Measurements from ENCODE around the gene LCN12.

Gene LCN12

GRCh38 chr9:136955943-136956335 lies 3.9 kb downstream of the LCN12 start:
- no peaks in the 10 kb centered on the region for H3K79me2 ChIP-seq (ENCODE audit: control insufficient read depth, low read length)
- TF ChIP-seq EZH2phosphoT487 (IDR thresholded peaks at IDR 0.05; ENCODE audit: borderline replicate concordance, low read length) = no peak
- TF ChIP-seq, protein P1, sequence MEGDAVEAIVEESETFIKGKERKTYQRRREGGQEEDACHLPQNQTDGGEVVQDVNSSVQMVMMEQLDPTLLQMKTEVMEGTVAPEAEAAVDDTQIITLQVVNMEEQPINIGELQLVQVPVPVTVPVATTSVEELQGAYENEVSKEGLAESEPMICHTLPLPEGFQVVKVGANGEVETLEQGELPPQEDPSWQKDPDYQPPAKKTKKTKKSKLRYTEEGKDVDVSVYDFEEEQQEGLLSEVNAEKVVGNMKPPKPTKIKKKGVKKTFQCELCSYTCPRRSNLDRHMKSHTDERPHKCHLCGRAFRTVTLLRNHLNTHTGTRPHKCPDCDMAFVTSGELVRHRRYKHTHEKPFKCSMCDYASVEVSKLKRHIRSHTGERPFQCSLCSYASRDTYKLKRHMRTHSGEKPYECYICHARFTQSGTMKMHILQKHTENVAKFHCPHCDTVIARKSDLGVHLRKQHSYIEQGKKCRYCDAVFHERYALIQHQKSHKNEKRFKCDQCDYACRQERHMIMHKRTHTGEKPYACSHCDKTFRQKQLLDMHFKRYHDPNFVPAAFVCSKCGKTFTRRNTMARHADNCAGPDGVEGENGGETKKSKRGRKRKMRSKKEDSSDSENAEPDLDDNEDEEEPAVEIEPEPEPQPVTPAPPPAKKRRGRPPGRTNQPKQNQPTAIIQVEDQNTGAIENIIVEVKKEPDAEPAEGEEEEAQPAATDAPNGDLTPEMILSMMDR (IDR thresholded peaks at IDR 0.05; ENCODE audit: low read depth, low read length, poor library complexity, severe bottlenecking) = no peak
- H3K4me3 ChIP-seq (ENCODE audit: low read length) = no peak overlapping the region

GRCh38 chr9:136956604-136957003 lies 4.5 kb downstream of the LCN12 start:
- Histone ChIP-seq H3K27me3 (ENCODE audit: control insufficient read depth, low read length) (no peaks in the 10 kb centered on the region), H3K79me2 (ENCODE audit: control insufficient read depth, low read length) (no peaks in the 10 kb centered on the region), H3K9me2 (replicated peaks; ENCODE audit: control insufficient read depth, low read length) (no peaks in the 10 kb centered on the region), H3K4me1 (ENCODE audit: control insufficient read depth, low read length) (no peaks in the 10 kb centered on the region), H3K27ac (ENCODE audit: low read depth, low read length) (no peak overlapping the region), H3K4me3 (ENCODE audit: low read length) (no peak overlapping the region), H4K20me1 (ENCODE audit: control insufficient read depth, insufficient read depth, low read depth, low read length) (no peaks in the 10 kb centered on the region), H3K4me2 (ENCODE audit: low read length) (no peak overlapping the region), H3F3A (ENCODE audit: control insufficient read depth, insufficient read depth) (no peaks in the 10 kb centered on the region), H3K36me3 (ENCODE audit: control insufficient read depth, low read length) (no peaks in the 10 kb centered on the region), H3K9me3 (ENCODE audit: control insufficient read depth, insufficient read depth, low read length) (no peaks in the 10 kb centered on the region)
- TF ChIP-seq, protein P1 (IDR thresholded peaks at IDR 0.05; ENCODE audit: low read depth, low read length, poor library complexity, severe bottlenecking) = no peak
- TF ChIP-seq EZH2phosphoT487 (IDR thresholded peaks at IDR 0.05; ENCODE audit: borderline replicate concordance, low read length) = no peak

More at GRCh38 chr9:136955943-136956335, 3.9 kb downstream of the LCN12 start:
- Histone ChIP-seq H3K4me2 (ENCODE audit: low read length) (no peak overlapping the region), H4K20me1 (ENCODE audit: control insufficient read depth, insufficient read depth, low read depth, low read length) (no peaks in the 10 kb centered on the region), H3K9me2 (replicated peaks; ENCODE audit: control insufficient read depth, low read length) (no peaks in the 10 kb centered on the region), H3K27ac (ENCODE audit: low read depth, low read length) (no peak overlapping the region), H3K9me3 (ENCODE audit: control insufficient read depth, insufficient read depth, low read length) (no peaks in the 10 kb centered on the region), H3K4me1 (ENCODE audit: control insufficient read depth, low read length) (no peaks in the 10 kb centered on the region; the same call in 1 of the 2 replicates), H3F3A (ENCODE audit: control insufficient read depth, insufficient read depth) (no peaks in the 10 kb centered on the region), H3K27me3 (ENCODE audit: control insufficient read depth, low read length) (no peaks in the 10 kb centered on the region), H3K36me3 (ENCODE audit: control insufficient read depth, low read length) (no peaks in the 10 kb centered on the region)

- Histone ChIP-seq H3K27me3 (ENCODE audit: control insufficient read depth, low read length) (no peaks in the 10 kb centered on the region), H3K4me1 (ENCODE audit: control insufficient read depth, low read length) (no peaks in the 10 kb centered on the region), H3K4me3 (ENCODE audit: low read length) (no peak overlapping the region), H3F3A (ENCODE audit: control insufficient read depth, insufficient read depth) (no peaks in the 10 kb centered on the region), H3K79me2 (ENCODE audit: control insufficient read depth, low read length) (no peaks in the 10 kb centered on the region), H3K9me2 (replicated peaks; ENCODE audit: control insufficient read depth, low read length) (no peaks in the 10 kb centered on the region), H3K36me3 (ENCODE audit: control insufficient read depth, low read length) (no peaks in the 10 kb centered on the region), H3K4me2 (ENCODE audit: low read length) (no peak overlapping the region), H3K9me3 (ENCODE audit: control insufficient read depth, insufficient read depth, low read length) (no peaks in the 10 kb centered on the region), H4K20me1 (ENCODE audit: control insufficient read depth, insufficient read depth, low read depth, low read length) (no peaks in the 10 kb centered on the region), H3K27ac (ENCODE audit: low read depth, low read length) (no peak overlapping the region)
- TF ChIP-seq, protein P1 (IDR thresholded peaks at IDR 0.05; ENCODE audit: low read depth, low read length, poor library complexity, severe bottlenecking) = no peak
- TF ChIP-seq EZH2phosphoT487 (IDR thresholded peaks at IDR 0.05; ENCODE audit: borderline replicate concordance, low read length) = no peak
These were observed 5.4 kb downstream of the LCN12 start for GRCh38 chr9:136957461-136957860.

All from DOHH2 (cell line).